Transverse colon (tissue), 4 donors: Measurements from ENCODE around the gene LRRC45. TPM values are rescaled to one million over a fixed set of nuclear protein-coding genes. Genes with fewer than 3 reads are reported as not detected.

ENCODE experiments used
- DNase-seq: peaks from one replicate; pipeline ENCODE4 v3.0.0-alpha.2; 2019
- H3K27ac ChIP-seq, 4 donors: fragments of 200-600 bp; sonication (generic); 2 replicates each; pipeline ENCODE4 v1.5.1; 2016 to 2018; ENCODE audit warnings: inconsistent platforms in 4 of 4
- H3K27me3 ChIP-seq: fragments of 200-600 bp; sonication (generic); 2 replicates; pipeline ENCODE4 v1.5.1; 2017; ENCODE audit warnings: inconsistent platforms
- H3K36me3 ChIP-seq, 4 donors: fragments of 200-600 bp; sonication (generic); 2 replicates each; pipeline ENCODE4 v1.5.1; 2017 to 2019; ENCODE audit warnings: inconsistent platforms in 4 of 4
- H3K4me1 ChIP-seq, 4 donors: fragments of 200-600 bp; sonication (generic); 2 replicates each; pipeline ENCODE4 v1.5.1; 2017 to 2020; ENCODE audit warnings: inconsistent platforms in 4 of 4
- H3K4me3 ChIP-seq, 4 donors: fragments of 200-600 bp; sonication (generic); 1 replicate in 1 of 4; 2 replicates in 3 of 4; pipeline versions ENCODE4 v1.5.1 to v1.6.1; 2017 to 2019; ENCODE audit warnings: inconsistent platforms in 4 of 4
- H3K9me3 ChIP-seq, 2 donors: fragments of 200-600 bp; sonication (generic); 2 replicates each; pipeline ENCODE4 v1.5.1; 2017 to 2019; ENCODE audit warnings: inconsistent platforms in 2 of 2
- EP300 ChIP-seq: sonication (generic); formaldehyde crosslinking; IDR thresholded peaks from one replicate; pipeline ENCODE4 v1.6.1; 2017; ENCODE audit warnings: antibody characterized with exemption, low read depth
- POLR2A ChIP-seq: fragments of 450-650 bp; IDR thresholded peaks from one replicate; pipeline ENCODE4 v1.6.1; 2016; ENCODE audit warnings: antibody characterized with exemption, mild to moderate bottlenecking, moderate library complexity
- POLR2AphosphoS5 ChIP-seq, 3 donors: sonication (generic); formaldehyde crosslinking; IDR thresholded peaks; one replicate each; pipeline ENCODE4 v1.6.1; 2016; ENCODE audit warnings: antibody characterized with exemption in 3 of 3
- WGBS, 2 donors: methylation state at CpG; one replicate each; pipeline ENCODE4 v1.1.5; 2018; ENCODE audit warnings: low coverage in 1 of 2; 5-methylcytosine and 5-hydroxymethylcytosine counted together
- in situ Hi-C, 4 donors: fragments of 200-750 bp; cut with MboI; loops; one replicate each; pipeline versions ENCODE4 v1.15.0 to v1.15.1; 2017; ENCODE audit warnings: low sequenced_read_pairs in 3 of 4, low pct_ligation_motif_present in 1 of 4, low pct_unique_long_range_greater_than_20kb in 1 of 4
- intact Hi-C: fragments of 100-400 bp; cut with DNase I; formaldehyde crosslinking; loops from one replicate; pipeline ENCODE4 v1.15.1; 2023; ENCODE audit warnings: low total_unique reads
- total RNA-seq, 4 donors: library from RNA; depleted of rRNA; stranded (reverse); fragments of >200 nt; gene quantifications; one replicate each; pipeline ENCODE4 v1.1.0, GENCODE V29; 2016
- TF ChIP-seq, protein P1 (sequence below), 5 experiments: fragments of 200-600 bp in 3 of 5; fragments of 450-650 bp in 2 of 5; sonication (generic) in 3 of 5; IDR thresholded peaks; 1 replicate in 2 of 5; 2 replicates in 3 of 5; pipeline ENCODE4 v1.5.1; 2016 to 2017; ENCODE audit warnings: antibody characterized with exemption in 5 of 5, inconsistent platforms in 3 of 5, mild to moderate bottlenecking in 2 of 5, moderate library complexity in 1 of 5

Gene LRRC45
- total RNA-seq, 4 donors from 2014 or later, result 12.7 to 40.6 (median 23.5) TPM

DNA sequence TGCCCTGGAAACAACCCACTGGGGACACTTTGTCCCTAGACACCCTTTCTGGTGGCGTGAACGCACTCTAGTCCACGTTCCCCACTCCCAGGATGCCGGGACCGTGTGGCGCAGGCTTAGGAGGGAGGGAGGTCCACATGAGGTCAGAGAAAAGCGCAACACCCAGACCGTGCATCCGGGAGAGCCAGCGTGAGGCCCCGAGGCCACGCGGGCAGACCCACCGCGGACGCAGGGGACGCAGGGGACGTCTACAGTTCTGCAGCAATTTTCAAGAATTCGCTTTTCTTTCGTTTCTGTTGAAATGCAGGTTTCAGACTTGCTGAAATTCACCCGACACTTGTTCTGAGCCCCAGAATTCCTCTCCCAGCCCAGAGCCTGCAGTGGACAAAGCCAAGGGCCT is 23.8 kb downstream of the LRRC45 start:
- intact Hi-C loops, result no loop called here

DNA sequence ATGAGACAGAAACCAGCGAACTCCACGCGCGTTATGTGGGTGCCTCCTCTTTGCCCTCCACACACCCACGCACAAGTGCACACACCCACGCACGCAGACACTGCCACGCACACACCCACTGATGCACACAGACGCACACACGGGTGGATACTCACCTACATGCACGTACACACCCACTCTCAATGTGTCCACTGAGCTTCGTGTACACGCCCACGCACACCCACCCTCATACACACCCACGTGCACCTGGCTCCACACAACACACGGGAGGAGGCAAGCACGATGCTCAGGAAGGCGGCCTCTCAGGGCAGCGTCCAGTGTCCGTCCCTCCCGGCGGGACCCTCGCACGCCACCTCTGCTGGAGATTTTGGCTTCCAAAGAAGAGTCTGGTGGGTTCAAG is 24.3 kb downstream of the LRRC45 start:
- 85% methylated on average over 23 of the region's 24 CpGs; no CpG with 5 or more reads in 1 of the 2 donors for WGBS, 2 donors
- Histone ChIP-seq H3K27me3 (no peaks in the 10 kb centered on the region), H3K27ac (no peak overlapping the region), H3K4me1 (peaks cover 6 to 17% (median 14%) of the 10 kb centered on the region in 4 donors), H3K4me3 (no peak overlapping the region), H3K36me3 (no peaks in the 10 kb centered on the region), H3K9me3 (no peaks in the 10 kb centered on the region)
- TF ChIP-seq, protein P1, sequence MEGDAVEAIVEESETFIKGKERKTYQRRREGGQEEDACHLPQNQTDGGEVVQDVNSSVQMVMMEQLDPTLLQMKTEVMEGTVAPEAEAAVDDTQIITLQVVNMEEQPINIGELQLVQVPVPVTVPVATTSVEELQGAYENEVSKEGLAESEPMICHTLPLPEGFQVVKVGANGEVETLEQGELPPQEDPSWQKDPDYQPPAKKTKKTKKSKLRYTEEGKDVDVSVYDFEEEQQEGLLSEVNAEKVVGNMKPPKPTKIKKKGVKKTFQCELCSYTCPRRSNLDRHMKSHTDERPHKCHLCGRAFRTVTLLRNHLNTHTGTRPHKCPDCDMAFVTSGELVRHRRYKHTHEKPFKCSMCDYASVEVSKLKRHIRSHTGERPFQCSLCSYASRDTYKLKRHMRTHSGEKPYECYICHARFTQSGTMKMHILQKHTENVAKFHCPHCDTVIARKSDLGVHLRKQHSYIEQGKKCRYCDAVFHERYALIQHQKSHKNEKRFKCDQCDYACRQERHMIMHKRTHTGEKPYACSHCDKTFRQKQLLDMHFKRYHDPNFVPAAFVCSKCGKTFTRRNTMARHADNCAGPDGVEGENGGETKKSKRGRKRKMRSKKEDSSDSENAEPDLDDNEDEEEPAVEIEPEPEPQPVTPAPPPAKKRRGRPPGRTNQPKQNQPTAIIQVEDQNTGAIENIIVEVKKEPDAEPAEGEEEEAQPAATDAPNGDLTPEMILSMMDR (IDR thresholded peaks at IDR 0.05), result no peak
- TF ChIP-seq POLR2AphosphoS5 (IDR thresholded peaks at IDR 0.05), result no peak
- TF ChIP-seq EP300, result no peak
- no peak for TF ChIP-seq POLR2A
- no peak for DNase-seq
- in situ Hi-C loops (loop anchor here in 2 of 4 donors (25.0 kb wide), 1 partner anchor 115 kb away; no protein-coding TSS in a partner anchor), intact Hi-C loops (no loop called here)

More for the DNA sequence above, 23.8 kb downstream of the LRRC45 start:
- no peaks in the 10 kb centered on the region for H3K36me3 ChIP-seq
- in situ Hi-C loops, result loop anchor here in 2 of 4 donors (25.0 kb wide), 1 partner anchor 115 kb away; no protein-coding TSS in a partner anchor
- TF ChIP-seq, protein P1 (IDR thresholded peaks at IDR 0.05), result no peak
- TF ChIP-seq POLR2AphosphoS5 (IDR thresholded peaks at IDR 0.05) (no peak), EP300 (no peak), POLR2A (no peak)
- H3K27me3 ChIP-seq, result no peaks in the 10 kb centered on the region
- DNase-seq, result no peak
- H3K9me3 ChIP-seq, result no peaks in the 10 kb centered on the region
- no peak overlapping the region for H3K4me3 ChIP-seq
- WGBS, 2 donors, result 89 to 100% methylated on average over 2 to 21 of the region's 21 CpGs
- peaks cover 5 to 16% (median 13%) of the 10 kb centered on the region in 4 donors for H3K4me1 ChIP-seq
- H3K27ac ChIP-seq, result no peak overlapping the region

DNA sequence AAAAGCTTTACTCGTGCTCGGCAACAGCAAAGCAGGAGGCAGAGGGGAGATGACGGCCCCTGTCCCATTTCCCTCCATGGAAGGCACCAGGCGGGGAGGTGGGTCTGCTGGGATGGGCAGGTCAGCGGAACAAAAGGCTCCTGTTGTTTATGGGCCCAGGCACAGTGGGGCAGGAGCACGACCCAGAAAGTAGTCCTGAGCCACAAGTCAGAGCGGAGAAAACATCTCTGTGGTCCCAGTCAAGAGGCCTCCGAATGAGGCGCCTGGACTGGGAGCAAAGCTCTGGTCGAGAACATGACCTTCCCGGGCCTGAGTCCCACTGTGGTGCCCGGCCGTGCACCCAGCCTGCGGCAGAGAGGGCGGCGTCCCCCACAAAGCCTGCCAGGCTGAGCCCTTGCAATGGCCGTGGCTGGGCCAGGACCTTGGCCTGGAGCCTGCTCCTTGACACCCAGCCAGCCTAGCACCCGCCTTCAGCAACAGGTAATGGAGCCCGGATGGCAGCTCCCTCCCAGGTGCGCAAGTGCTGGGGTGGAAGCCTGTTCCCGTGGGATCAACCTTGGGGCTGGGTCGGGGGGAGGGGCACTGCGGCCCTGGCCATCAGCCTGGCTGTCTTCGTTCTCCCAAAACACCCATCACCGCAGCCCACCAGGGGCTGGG is 24.9 kb downstream of the LRRC45 start:
- intact Hi-C loops, result no loop called here
- H3K4me1 ChIP-seq, result peaks cover 12 to 23% (median 21%) of the 10 kb centered on the region in 4 donors
- no peaks in the 10 kb centered on the region for H3K9me3 ChIP-seq
- no peak overlapping the region for H3K4me3 ChIP-seq
- H3K36me3 ChIP-seq, result no peaks in the 10 kb centered on the region
- H3K27ac ChIP-seq, result no peak overlapping the region
- WGBS, 2 donors, result 92% methylated on average over 24 of the region's 25 CpGs; no CpG with 5 or more reads in 1 of the 2 donors
- in situ Hi-C loops, result loop anchor here in 2 of 4 donors (25.0 kb wide), 1 partner anchor 114 kb away; no protein-coding TSS in a partner anchor
- no peak for DNase-seq
- no peaks in the 10 kb centered on the region for H3K27me3 ChIP-seq
- TF ChIP-seq POLR2AphosphoS5 (IDR thresholded peaks at IDR 0.05), result no peak
- TF ChIP-seq POLR2A, result no peak
- TF ChIP-seq, protein P1 (IDR thresholded peaks at IDR 0.05), result no peak
- no peak for TF ChIP-seq EP300

DNA sequence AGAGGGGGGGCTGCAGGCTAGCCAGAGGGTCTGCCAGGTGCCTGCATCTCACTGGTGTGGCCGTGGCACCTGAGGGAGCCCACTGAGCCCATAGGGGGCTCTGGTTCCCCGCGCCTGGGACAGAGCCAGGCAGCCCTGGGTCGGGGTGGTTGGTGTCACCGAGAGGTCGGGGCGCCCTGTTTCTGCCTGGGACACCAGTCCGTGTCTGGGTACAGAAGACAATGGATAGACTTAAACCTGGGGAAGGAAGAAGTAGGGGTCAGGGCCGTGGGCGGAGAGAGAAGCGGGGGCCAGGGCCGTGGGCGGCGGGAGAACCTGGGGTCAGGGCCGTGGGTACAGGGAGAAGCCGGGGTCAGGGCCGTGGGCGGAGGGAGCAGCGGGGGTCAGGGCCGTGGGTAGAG is 25.5 kb downstream of the LRRC45 start:
- intact Hi-C loops, result no loop called here
- H3K4me1 ChIP-seq, result peaks cover 12 to 28% (median 26%) of the 10 kb centered on the region in 4 donors

More for the DNA sequence above, 25.5 kb downstream of the LRRC45 start:
- in situ Hi-C loops, result loop anchor here in 2 of 4 donors (25.0 kb wide), 1 partner anchor 114 kb away; no protein-coding TSS in a partner anchor
- no peak for DNase-seq
- Histone ChIP-seq H3K36me3 (no peaks in the 10 kb centered on the region), H3K27ac (no peak overlapping the region), H3K4me3 (no peak overlapping the region), H3K27me3 (no peaks in the 10 kb centered on the region), H3K9me3 (no peaks in the 10 kb centered on the region)
- TF ChIP-seq, protein P1 (IDR thresholded peaks at IDR 0.05), result no peak
- TF ChIP-seq EP300, result no peak
- TF ChIP-seq POLR2A, result no peak
- TF ChIP-seq POLR2AphosphoS5 (IDR thresholded peaks at IDR 0.05), result no peak
- WGBS, 2 donors, result 88 to 94% methylated on average over 14 to 20 of the region's 20 CpGs
